OCI-LY1 (cell line): ENCODE measurements around the gene PHKG2.

Source experiments
- H2AFZ ChIP-seq: fragments of 200-600 bp; sonication (generic), shearing (Covaris generic); 2 replicates; pipeline ENCODE4 v1.6.0; 2014; ENCODE audit warnings: antibody characterized with exemption, mild to moderate bottlenecking, low read length
- H3F3A ChIP-seq: fragments of 200-600 bp; sonication (generic), shearing (Covaris generic); 2 replicates; pipeline ENCODE4 v1.6.0; 2014; ENCODE audit warnings: mild to moderate bottlenecking, antibody characterized with exemption, low read length, moderate library complexity; ENCODE audit not compliant: insufficient read depth
- H3K27ac ChIP-seq: fragments of 200-600 bp; sonication (generic); 2 replicates; pipeline ENCODE4 v1.5.1; 2014; ENCODE audit warnings: low read length, mixed run types, mild to moderate bottlenecking, low read depth; ENCODE audit not compliant: poor library complexity, severe bottlenecking
- H3K27me3 ChIP-seq: fragments of 200-600 bp; sonication (generic); 2 replicates; pipeline ENCODE4 v1.6.0; 2014; ENCODE audit warnings: antibody characterized with exemption, mild to moderate bottlenecking, low read length, moderate library complexity; ENCODE audit not compliant: insufficient read depth
- H3K36me3 ChIP-seq: fragments of 200-600 bp; sonication (generic); 2 replicates; pipeline ENCODE4 v1.6.1; 2014; ENCODE audit warnings: mild to moderate bottlenecking, antibody characterized with exemption, low read length, moderate library complexity, mixed read lengths; ENCODE audit not compliant: insufficient read depth
- H3K4me1 ChIP-seq: fragments of 200-600 bp; sonication (generic); 2 replicates; pipeline ENCODE4 v1.5.1; 2014; ENCODE audit warnings: mild to moderate bottlenecking, low read length, moderate library complexity; ENCODE audit not compliant: insufficient read depth, severe bottlenecking
- H3K4me2 ChIP-seq: fragments of 200-600 bp; sonication (generic), shearing (Covaris generic); 2 replicates; pipeline ENCODE4 v1.6.1; 2014; ENCODE audit warnings: low read length
- H3K4me3 ChIP-seq: fragments of 200-600 bp; sonication (generic); 2 replicates; pipeline ENCODE4 v1.5.1; 2014; ENCODE audit warnings: low read length, low read depth, mild to moderate bottlenecking, mixed read lengths; ENCODE audit not compliant: poor library complexity, severe bottlenecking
- H3K79me2 ChIP-seq: fragments of 200-600 bp; shearing (Covaris generic); 2 replicates; pipeline ENCODE4 v1.6.1; 2016; ENCODE audit warnings: mixed run types, low read length, mixed read lengths; ENCODE audit not compliant: insufficient read depth
- H3K9ac ChIP-seq: fragments of 200-600 bp; sonication (generic), shearing (Covaris generic); 2 replicates; pipeline ENCODE4 v1.6.1; 2014; ENCODE audit warnings: mild to moderate bottlenecking, low read length, mixed read lengths
- H3K9me2 ChIP-seq: fragments of 200-600 bp; sonication (generic), shearing (Covaris generic); 2 replicates; pipeline ENCODE4 v1.6.1; 2014; ENCODE audit warnings: low read depth, mild to moderate bottlenecking, low read length, mixed read lengths
- H3K9me3 ChIP-seq: fragments of 200-600 bp; shearing (Covaris generic); 2 replicates; pipeline ENCODE4 v1.6.1; 2014; ENCODE audit warnings: low read length, mixed read lengths
- H4K20me1 ChIP-seq: fragments of 200-600 bp; sonication (generic), shearing (Covaris generic); 2 replicates; pipeline ENCODE4 v1.6.0; 2016; ENCODE audit warnings: mild to moderate bottlenecking, low read length; ENCODE audit not compliant: insufficient read depth
- CTCF ChIP-seq: fragments of 200-600 bp; sonication (generic), shearing (Covaris generic); IDR thresholded peaks from 2 replicates; pipeline ENCODE4 v1.5.1; 2017; ENCODE audit warnings: mild to moderate bottlenecking, antibody characterized with exemption, low read length, moderate library complexity, mixed read lengths
- EZH2 ChIP-seq: fragments of 200-600 bp; sonication (generic), shearing (Covaris generic); IDR thresholded peaks from 2 replicates; pipeline ENCODE4 v1.8.0; 2017; ENCODE audit warnings: borderline replicate concordance, mixed run types, mild to moderate bottlenecking, antibody characterized with exemption, low read length, moderate library complexity, mixed read lengths

PHKG2 gene

GRCh38 chr16:30786115-30786935, 38.1 kb downstream of the PHKG2 start:
- no peak for TF ChIP-seq CTCF
- TF ChIP-seq EZH2 = no peak
- Histone ChIP-seq H3K27me3 (0 out of 2 replicates have a peak, but pooled peaks cover 9% of the 10 kb centered on the region), H2AFZ (no peak overlapping the region), H3K27ac (no peak overlapping the region), H3K9ac (no peak overlapping the region), H3F3A (no peaks in the 10 kb centered on the region), H3K4me2 (no peak overlapping the region), H3K9me3 (no peaks in the 10 kb centered on the region), H3K9me2 (no peaks in the 10 kb centered on the region), H4K20me1 (no peaks in the 10 kb centered on the region), H3K79me2 (no peaks in the 10 kb centered on the region), H3K4me1 (no peaks in the 10 kb centered on the region), H3K4me3 (peak overlapping the region; percentile 14), H3K36me3 (no peaks in the 10 kb centered on the region)

GRCh38 chr16:30786936-30787612, 38.8 kb downstream of the PHKG2 start, which contains the start of gene ZNF629:
Gene ZNF629, minus strand, starts transcription at chr16:30787205. Its CDS starts 2,723 bp downstream, at chr16:30784482.
- H4K20me1 ChIP-seq = no peaks in the 10 kb centered on the region
- H3K36me3 ChIP-seq = no peaks in the 10 kb centered on the region
- H3K27ac ChIP-seq = no peak within 1 kb of the TSS
- H3K79me2 ChIP-seq = no peaks in the 10 kb centered on the region
- 0 out of 2 replicates have a peak, but pooled peaks cover 9% of the 10 kb centered on the region for H3K27me3 ChIP-seq
- no peak within 1 kb of the TSS for H3K4me2 ChIP-seq
- no peak for TF ChIP-seq EZH2
- no peak for TF ChIP-seq CTCF
- no peaks in the 10 kb centered on the region for H3F3A ChIP-seq
- H3K9ac ChIP-seq = no peak within 1 kb of the TSS
- no peaks in the 10 kb centered on the region for H3K4me1 ChIP-seq
- H3K9me2 ChIP-seq = no peaks in the 10 kb centered on the region
- no peaks in the 10 kb centered on the region for H3K9me3 ChIP-seq
- peak within 1 kb of the TSS; percentile 14 for H3K4me3 ChIP-seq
- no peak within 1 kb of the TSS for H2AFZ ChIP-seq

GRCh38 chr16:30787613-30788378, 39.6 kb downstream of the PHKG2 start:
- H2AFZ ChIP-seq = no peak overlapping the region
- H3K9me2 ChIP-seq = no peaks in the 10 kb centered on the region
- H3K4me2 ChIP-seq = no peak overlapping the region
- H3K4me1 ChIP-seq = no peaks in the 10 kb centered on the region
- H3K4me3 ChIP-seq = no peak overlapping the region
- no peaks in the 10 kb centered on the region for H3F3A ChIP-seq
- no peak overlapping the region for H3K9ac ChIP-seq
- no peaks in the 10 kb centered on the region for H3K36me3 ChIP-seq
- no peaks in the 10 kb centered on the region for H3K79me2 ChIP-seq
- H3K27ac ChIP-seq = no peak overlapping the region
- 0 out of 2 replicates have a peak, but pooled peaks cover 9% of the 10 kb centered on the region for H3K27me3 ChIP-seq
- H4K20me1 ChIP-seq = no peaks in the 10 kb centered on the region
- no peaks in the 10 kb centered on the region for H3K9me3 ChIP-seq
- TF ChIP-seq CTCF = no peak
- no peak for TF ChIP-seq EZH2
